Measurements from ENCODE around the gene PMP22.

DNA sequence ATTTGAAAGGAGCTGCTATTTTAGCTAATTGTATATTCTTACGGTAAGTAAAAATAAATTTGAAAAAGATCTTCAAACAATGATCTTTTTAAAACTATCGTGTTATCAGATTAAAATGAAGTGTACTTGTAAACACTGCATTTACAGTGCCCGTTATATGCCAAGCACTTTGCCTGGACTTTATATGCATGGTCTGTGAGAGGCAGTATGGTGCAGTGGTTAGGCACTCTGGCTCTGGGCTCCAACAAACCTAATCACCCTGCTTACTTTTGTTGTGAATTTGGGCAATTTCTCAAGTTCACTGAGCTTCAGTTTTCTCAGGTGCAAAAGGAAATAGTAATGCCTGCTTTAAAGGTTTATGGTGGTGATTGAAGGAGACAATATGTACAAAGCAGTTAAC is 1.4 kb downstream of the PMP22 start:
- TF ChIP-seq CTCF (optimal IDR thresholded peaks at IDR 0.05 in 1 of 3, IDR thresholded peaks at IDR 0.05 in 1 of 3, conservative IDR thresholded peaks at IDR 0.05 in 1 of 3; ENCODE audit: extremely low read depth in 1 of 3, insufficient read depth in 2 of 3, low read length in 3 of 3) (peak in 1 of 3 experiments; percentile 20), EZH2 (IDR thresholded peaks at IDR 0.05; ENCODE audit: low read length) (no peak)
